WI38 (cell line): Measurements from ENCODE around the gene UTP25.

Source experiments
- H3K4me3 ChIP-seq: 2 replicates; pipeline ENCODE4 v1.5.1; 2011; ENCODE audit warnings: low read depth, mild to moderate bottlenecking, control low read depth, low read length
- CTCF ChIP-seq: IDR thresholded peaks from 2 replicates; pipeline ENCODE4 v1.5.1; 2012; ENCODE audit warnings: low read depth, mild to moderate bottlenecking, control low read depth, low read length

Gene UTP25

GRCh38 chr1:209802117-209802779 lies 25.5 kb upstream of the UTP25 start:
- no peak for TF ChIP-seq CTCF

GRCh38 chr1:209802780-209803152 lies 25.0 kb upstream of the UTP25 start:
- no peak for TF ChIP-seq CTCF
- no peak overlapping the region for H3K4me3 ChIP-seq

More at GRCh38 chr1:209802117-209802779, 25.5 kb upstream of the UTP25 start:
- no peak overlapping the region for H3K4me3 ChIP-seq

- H3K4me3 ChIP-seq: no peak overlapping the region
- no peak for TF ChIP-seq CTCF
Observed at GRCh38 chr1:209803568-209803967, 24.2 kb upstream of the UTP25 start.

GRCh38 chr1:209805341-209805781 lies 22.4 kb upstream of the UTP25 start:
- no peak for TF ChIP-seq CTCF
- no peak overlapping the region for H3K4me3 ChIP-seq

GRCh38 chr1:209805875-209806760 lies 21.7 kb upstream of the UTP25 start, which contains the start of gene IRF6:
Gene IRF6, minus strand, starts transcription at chr1:209806142. Its CDS starts 4,729 bp downstream, at chr1:209801413.
- no peak for TF ChIP-seq CTCF
- no peak within 1 kb of the TSS for H3K4me3 ChIP-seq

- no peak overlapping the region for H3K4me3 ChIP-seq
- no peak for TF ChIP-seq CTCF
Observed at GRCh38 chr1:209807509-209807908, 20.3 kb upstream of the UTP25 start.

- no peak overlapping the region for H3K4me3 ChIP-seq
- TF ChIP-seq CTCF: no peak
Observed at GRCh38 chr1:209808059-209808581, 19.7 kb upstream of the UTP25 start.
